Measurements from ENCODE around the gene SGMS1. TPM values are rescaled to one million over a fixed set of nuclear protein-coding genes. Genes with fewer than 3 reads are reported as not detected.

SGMS1 gene
- total RNA-seq, 1 experiment from 2014 or later: 20.4 TPM

DNA sequence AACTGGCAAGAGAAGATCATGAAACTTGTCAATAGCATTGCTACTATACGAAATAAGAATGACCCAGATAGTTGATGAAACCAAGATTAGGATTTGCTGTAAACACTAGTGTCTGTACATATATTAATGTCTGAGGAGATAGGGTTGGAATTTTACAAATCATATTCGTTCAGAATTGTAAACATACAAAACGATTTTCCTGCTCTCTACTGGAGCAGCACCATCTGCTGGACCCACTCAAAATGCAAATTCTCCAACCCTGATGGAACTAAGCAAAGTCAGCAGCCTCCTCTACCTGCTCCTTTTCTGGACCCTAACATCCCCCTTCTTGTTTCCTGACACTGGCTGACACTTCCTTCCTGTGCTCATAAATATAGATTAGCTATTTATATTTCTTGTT is 29.4 kb upstream of the SGMS1 start:
- H2BK12ac ChIP-seq (ENCODE audit: insufficient read length, low read depth, low read length): no peak overlapping the region
- Mint-ChIP-seq H3K36me3 (ENCODE audit: insufficient read depth in 1 of 3, low read depth in 3 of 3) (no peaks in the 10 kb centered on the region), H3K9me3 (no peaks in the 10 kb centered on the region), H3K27ac (no peak overlapping the region), H3K27me3 (ENCODE audit: low read depth) (no peaks in the 10 kb centered on the region), H3K4me1 (peaks cover 0 to 5% of the 10 kb centered on the region in 2 experiments; a peak in 3 of 4 replicates), H3K4me3 (no peak overlapping the region)
- no peak overlapping the region for H3K27ac ChIP-seq (ENCODE audit: insufficient read length, low read depth, low read length)
- no peaks in the 10 kb centered on the region for H3K79me1 ChIP-seq (ENCODE audit: insufficient read depth, low read depth, low read length, poor library complexity, severe bottlenecking)
- no peaks in the 10 kb centered on the region for H3K23me2 ChIP-seq (ENCODE audit: insufficient read length, low read depth, low read length, poor library complexity, severe bottlenecking)
- no peaks in the 10 kb centered on the region for H3K9me3 ChIP-seq (ENCODE audit: control insufficient read depth, low read depth, low read length)
- no peak overlapping the region for H3K14ac ChIP-seq (ENCODE audit: insufficient read depth, low read length)
- H4K91ac ChIP-seq (ENCODE audit: insufficient read length, low read depth, low read length): no peak overlapping the region
- H4K20me1 ChIP-seq (ENCODE audit: control insufficient read depth, insufficient read depth, insufficient read length): no peaks in the 10 kb centered on the region
- H3K23ac ChIP-seq (ENCODE audit: insufficient read length, low read depth, low read length): no peak overlapping the region
- no peak overlapping the region for H2BK15ac ChIP-seq (ENCODE audit: low read depth, low read length)
- H2AK5ac ChIP-seq (ENCODE audit: insufficient read length, low read length): no peak overlapping the region
- no peak overlapping the region for H2AFZ ChIP-seq (ENCODE audit: low read length)
- no peak overlapping the region for H2BK20ac ChIP-seq (ENCODE audit: low read depth, low read length, poor library complexity, severe bottlenecking)
- no peaks in the 10 kb centered on the region for H3K4me1 ChIP-seq (ENCODE audit: insufficient read depth, low read length)
- no peak overlapping the region for H2BK5ac ChIP-seq (ENCODE audit: insufficient read length, low read length)
- no peak overlapping the region for H3K18ac ChIP-seq (ENCODE audit: insufficient read length, low read depth, low read length)
- H4K8ac ChIP-seq (replicated peaks; ENCODE audit: insufficient read length, low read depth, low read length): no peak overlapping the region
- H3K79me2 ChIP-seq (ENCODE audit: insufficient read depth, low read length): no peaks in the 10 kb centered on the region
- no peak overlapping the region for H2BK120ac ChIP-seq (ENCODE audit: low read depth, low read length, poor library complexity, severe bottlenecking)
- no peak for DNase-seq
- TF ChIP-seq CTCF (conservative IDR thresholded peaks at IDR 0.05): peak; percentile 48; the same call in 2 of the 3 replicates
- H3T11ph ChIP-seq (ENCODE audit: low read length): no peak overlapping the region
- no peak overlapping the region for H4K5ac ChIP-seq (ENCODE audit: insufficient read length, low read depth, low read length)
- no peak overlapping the region for H3K56ac ChIP-seq (ENCODE audit: insufficient read length, low read depth, low read length)
- no peak overlapping the region for H3K4ac ChIP-seq (ENCODE audit: low read depth, low read length)
- no CpG with 5 or more reads among the region's 3 CpGs for WGBS (ENCODE audit: extremely low coverage, insufficient read length, low lambda C conversion rate)
- no peak overlapping the region for H3K9ac ChIP-seq (ENCODE audit: extremely low read depth, insufficient read length, low read length)
- H3K27me3 ChIP-seq (ENCODE audit: insufficient read depth, low read length): no peaks in the 10 kb centered on the region
- no peak overlapping the region for H3K4me2 ChIP-seq (ENCODE audit: insufficient read depth, insufficient read length, low read length)
